Esophagus muscularis mucosa (tissue), 3 donors: ENCODE data around the gene NCAN.

Experiments
- POLR2AphosphoS5 ChIP-seq, 2 donors: sonication (generic); formaldehyde crosslinking; IDR thresholded peaks; one replicate each; pipeline ENCODE4 v1.6.1; 2017; ENCODE audit warnings: antibody characterized with exemption in 2 of 2
- TF ChIP-seq, protein P1 (sequence below), 3 experiments: fragments of 200-600 bp in 2 of 3; fragments of 450-650 bp in 1 of 3; sonication (generic) in 2 of 3; IDR thresholded peaks; one replicate each; pipeline ENCODE4 v1.5.1; 2017 to 2019; ENCODE audit warnings: antibody characterized with exemption in 3 of 3, mild to moderate bottlenecking in 2 of 3, moderate library complexity in 1 of 3

DNA sequence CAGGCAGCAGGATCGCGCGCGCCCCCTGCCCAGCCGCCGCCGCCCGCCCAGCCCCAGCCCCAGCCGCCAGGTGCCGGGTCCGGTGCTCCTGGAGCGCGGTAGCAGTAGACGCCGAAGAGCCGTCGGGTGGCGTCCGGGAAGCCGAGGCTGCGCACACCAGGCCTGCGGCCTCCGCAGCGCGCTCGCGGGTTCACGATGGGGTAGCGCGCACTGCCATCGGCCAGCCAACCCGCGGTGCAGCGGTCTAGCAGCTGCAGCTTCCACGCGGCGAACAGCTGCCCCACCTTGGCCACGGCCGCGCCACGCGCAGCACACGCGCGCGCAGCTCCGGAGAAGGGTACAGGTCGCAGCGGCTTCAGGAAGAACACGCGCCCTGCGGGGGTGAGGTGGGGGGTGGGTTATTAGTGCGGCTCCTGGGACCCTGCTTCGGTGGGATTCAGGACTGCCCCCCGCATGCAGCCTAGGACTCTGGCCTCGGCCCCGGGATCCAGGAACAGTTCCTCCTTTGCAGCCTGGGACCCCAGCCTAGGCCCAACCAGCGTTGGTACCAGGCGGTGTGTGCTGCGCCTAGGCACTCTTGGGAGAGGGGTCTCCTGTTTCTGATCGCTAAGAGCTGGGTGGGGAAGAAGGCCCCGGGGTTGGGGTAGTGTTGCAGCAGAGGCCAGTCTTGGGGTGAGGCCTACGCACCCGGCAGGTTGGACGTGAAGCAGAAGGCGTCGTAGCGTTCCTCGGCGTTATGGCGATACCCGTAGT, 46.3 kb downstream of the NCAN start:
- TF ChIP-seq, protein P1, sequence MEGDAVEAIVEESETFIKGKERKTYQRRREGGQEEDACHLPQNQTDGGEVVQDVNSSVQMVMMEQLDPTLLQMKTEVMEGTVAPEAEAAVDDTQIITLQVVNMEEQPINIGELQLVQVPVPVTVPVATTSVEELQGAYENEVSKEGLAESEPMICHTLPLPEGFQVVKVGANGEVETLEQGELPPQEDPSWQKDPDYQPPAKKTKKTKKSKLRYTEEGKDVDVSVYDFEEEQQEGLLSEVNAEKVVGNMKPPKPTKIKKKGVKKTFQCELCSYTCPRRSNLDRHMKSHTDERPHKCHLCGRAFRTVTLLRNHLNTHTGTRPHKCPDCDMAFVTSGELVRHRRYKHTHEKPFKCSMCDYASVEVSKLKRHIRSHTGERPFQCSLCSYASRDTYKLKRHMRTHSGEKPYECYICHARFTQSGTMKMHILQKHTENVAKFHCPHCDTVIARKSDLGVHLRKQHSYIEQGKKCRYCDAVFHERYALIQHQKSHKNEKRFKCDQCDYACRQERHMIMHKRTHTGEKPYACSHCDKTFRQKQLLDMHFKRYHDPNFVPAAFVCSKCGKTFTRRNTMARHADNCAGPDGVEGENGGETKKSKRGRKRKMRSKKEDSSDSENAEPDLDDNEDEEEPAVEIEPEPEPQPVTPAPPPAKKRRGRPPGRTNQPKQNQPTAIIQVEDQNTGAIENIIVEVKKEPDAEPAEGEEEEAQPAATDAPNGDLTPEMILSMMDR (IDR thresholded peaks at IDR 0.05) = no peak
- TF ChIP-seq POLR2AphosphoS5 (IDR thresholded peaks at IDR 0.05) = no peak
